Colonic mucosa (tissue), 4 donors: Measurements from ENCODE around the gene TXN2. TPM values are rescaled to one million over a fixed set of nuclear protein-coding genes. Genes with fewer than 3 reads are reported as not detected.

Experiments used
- DNase-seq: peaks from one replicate; pipeline ENCODE4 v3.0.0-alpha.2; 2020
- H3K27ac ChIP-seq: fragments of 200-600 bp; one replicate; pipeline ENCODE4 v1.8.0; 2021
- H3K27me3 ChIP-seq: fragments of 200-600 bp; one replicate; pipeline ENCODE4 v1.8.0; 2021
- H3K36me3 ChIP-seq: fragments of 200-600 bp; one replicate; pipeline ENCODE4 v1.8.0; 2021
- H3K4me1 ChIP-seq: fragments of 200-600 bp; one replicate; pipeline ENCODE4 v1.8.0; 2021; ENCODE audit warnings: mild to moderate bottlenecking
- H3K4me3 ChIP-seq: fragments of 200-600 bp; one replicate; pipeline ENCODE4 v1.8.0; 2021
- H3K9ac ChIP-seq, 2 donors: one replicate each; pipeline ENCODE4 v1.7.0; 2013; ENCODE audit warnings: control low read depth in 2 of 2, low read depth in 2 of 2, low read length in 2 of 2
- H3K9me3 ChIP-seq: fragments of 200-600 bp; one replicate; pipeline ENCODE4 v1.8.0; 2021
- CTCF ChIP-seq: fragments of 200-600 bp; IDR thresholded peaks from one replicate; pipeline ENCODE4 v1.8.0; 2022; ENCODE audit warnings: antibody characterized with exemption, mild to moderate bottlenecking
- intact Hi-C: fragments of 100-400 bp; cut with DNase I; formaldehyde crosslinking; loops from one replicate; pipeline ENCODE4 v1.14.1; 2022
- total RNA-seq, 2 donors: library from RNA; stranded (reverse); fragmentation: NEBNext Ultra II Directional in 1 of 2; extraction: Animal tissue kit (Norgen Biotek cat#: 25700) in 1 of 2; gene quantifications; one replicate each; pipeline ENCODE4 v1.2.1, GENCODE V29; 2021
- donor health status: healthy.
- donor health status: DM: no; HTN: no; CAD: no.
- donor health status: DM: no; HTN: no; CAD: no.

Gene TXN2
- total RNA-seq, 2 donors from 2014 or later: 101 to 142 TPM

- Histone ChIP-seq H3K27ac (peak overlapping the region; percentile 19), H3K4me3 (no peak overlapping the region), H3K9me3 (no peaks in the 10 kb centered on the region), H3K27me3 (no peaks in the 10 kb centered on the region), H3K4me1 (peaks cover 16% of the 10 kb centered on the region), H3K9ac (peak overlapping the region in 1 of 2 donors; percentile 68), H3K36me3 (no peaks in the 10 kb centered on the region)
- TF ChIP-seq CTCF: no peak
- intact Hi-C loops: loop anchor here (2.0 kb wide), 1 partner anchor 164 kb away; no protein-coding TSS in a partner anchor
- no peak for DNase-seq
These were observed 12.2 kb downstream of the TXN2 start for GRCh38 chr22:36469094-36469710.

- Histone ChIP-seq H3K4me1 (peaks cover 16% of the 10 kb centered on the region), H3K9ac (peak overlapping the region in 1 of 2 donors; percentile 12), H3K4me3 (no peak overlapping the region), H3K27me3 (no peaks in the 10 kb centered on the region), H3K36me3 (no peaks in the 10 kb centered on the region), H3K27ac (peak overlapping the region; percentile 49), H3K9me3 (no peaks in the 10 kb centered on the region)
- TF ChIP-seq CTCF: no peak
- intact Hi-C loops: loop anchor here (2.0 kb wide), 1 partner anchor 163 kb away; no protein-coding TSS in a partner anchor
- DNase-seq: no peak
These were observed 13.5 kb downstream of the TXN2 start for GRCh38 chr22:36467946-36468345.

- Histone ChIP-seq H3K9me3 (no peaks in the 10 kb centered on the region), H3K27ac (peak overlapping the region; percentile 49), H3K9ac (no peak overlapping the region), H3K27me3 (no peaks in the 10 kb centered on the region), H3K4me1 (peaks cover 16% of the 10 kb centered on the region), H3K36me3 (no peaks in the 10 kb centered on the region), H3K4me3 (no peak overlapping the region)
- TF ChIP-seq CTCF: no peak
- intact Hi-C loops: no loop called here
- DNase-seq: peak; percentile 55
These were observed 14.2 kb downstream of the TXN2 start for GRCh38 chr22:36467042-36467810.

- no peak overlapping the region for H3K4me3 ChIP-seq
- H3K4me1 ChIP-seq: peaks cover 16% of the 10 kb centered on the region
- DNase-seq: no peak
- H3K27ac ChIP-seq: peak overlapping the region; percentile 79
- no peaks in the 10 kb centered on the region for H3K9me3 ChIP-seq
- H3K36me3 ChIP-seq: no peaks in the 10 kb centered on the region
- no peak for TF ChIP-seq CTCF
- intact Hi-C loops: no loop called here
- H3K9ac ChIP-seq: peak overlapping the region in 1 of 2 donors; percentile 79
- no peaks in the 10 kb centered on the region for H3K27me3 ChIP-seq
These were observed 15.2 kb downstream of the TXN2 start for GRCh38 chr22:36466258-36466657.

GRCh38 chr22:36465232-36466021 is 16.0 kb downstream of the TXN2 start:
- TF ChIP-seq CTCF: no peak
- H3K27ac ChIP-seq: peak overlapping the region; percentile 79
- intact Hi-C loops: no loop called here
- H3K9ac ChIP-seq: peak overlapping the region; percentile 13 to 79
- H3K4me1 ChIP-seq: peaks cover 16% of the 10 kb centered on the region
- peak; percentile 76 for DNase-seq
- H3K36me3 ChIP-seq: no peaks in the 10 kb centered on the region
- no peaks in the 10 kb centered on the region for H3K9me3 ChIP-seq
- no peaks in the 10 kb centered on the region for H3K27me3 ChIP-seq
- H3K4me3 ChIP-seq: no peak overlapping the region
